ENCODE measurements around the gene ANKRD13B. TPM values are rescaled to one million over a fixed set of nuclear protein-coding genes. Genes with fewer than 3 reads are reported as not detected.

The ANKRD13B gene
- total RNA-seq, 1 experiment from 2014 or later: 31.4 TPM

DNA sequence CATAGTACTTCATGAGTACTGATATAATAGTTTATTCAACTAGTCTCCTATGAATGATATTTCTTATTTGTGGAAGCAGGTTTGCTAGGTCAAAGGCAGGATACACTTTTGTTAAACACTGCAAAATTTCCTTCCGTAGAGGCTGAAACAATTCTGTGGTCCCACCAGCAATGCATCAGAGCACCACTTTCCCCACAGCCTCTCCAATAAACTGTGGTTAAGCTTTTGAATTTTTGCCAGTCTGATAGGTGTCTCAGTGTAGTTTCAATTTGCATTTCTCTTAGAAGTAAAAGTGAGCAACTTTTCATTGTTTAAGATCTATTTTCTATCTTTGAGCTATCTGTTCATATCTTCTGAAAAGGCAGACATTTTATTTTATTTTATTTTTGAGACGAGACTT is 66.2 kb downstream of the ANKRD13B start:
- Histone ChIP-seq H3K27me3 (ENCODE audit: control insufficient read depth, insufficient read depth, low read length) (no peaks in the 10 kb centered on the region), H3K9me3 (ENCODE audit: control insufficient read depth, insufficient read depth, low read depth, low read length) (no peaks in the 10 kb centered on the region), H3K27ac (ENCODE audit: low read length) (no peak overlapping the region), H3K36me3 (ENCODE audit: control insufficient read depth, insufficient read depth, low read length) (no peaks in the 10 kb centered on the region), H3K4me3 (ENCODE audit: low read depth in 2 of 2, low read length in 2 of 2) (no peak overlapping the region), H3K4me1 (ENCODE audit: control insufficient read depth, insufficient read depth, low read length) (no peaks in the 10 kb centered on the region)
- no TSS peak for BruUV-seq (replicated peaks)
- TF ChIP-seq POLR2AphosphoS5 (IDR thresholded peaks at IDR 0.05; ENCODE audit: low read depth, low read length) (no peak), TCF7L2 (IDR thresholded peaks at IDR 0.05; ENCODE audit: low read depth, low read length) (no peak), SIN3A (IDR thresholded peaks at IDR 0.05; ENCODE audit: borderline replicate concordance, insufficient read depth, low read depth, low read length) (no peak)
- TF ChIP-seq, protein P1, sequence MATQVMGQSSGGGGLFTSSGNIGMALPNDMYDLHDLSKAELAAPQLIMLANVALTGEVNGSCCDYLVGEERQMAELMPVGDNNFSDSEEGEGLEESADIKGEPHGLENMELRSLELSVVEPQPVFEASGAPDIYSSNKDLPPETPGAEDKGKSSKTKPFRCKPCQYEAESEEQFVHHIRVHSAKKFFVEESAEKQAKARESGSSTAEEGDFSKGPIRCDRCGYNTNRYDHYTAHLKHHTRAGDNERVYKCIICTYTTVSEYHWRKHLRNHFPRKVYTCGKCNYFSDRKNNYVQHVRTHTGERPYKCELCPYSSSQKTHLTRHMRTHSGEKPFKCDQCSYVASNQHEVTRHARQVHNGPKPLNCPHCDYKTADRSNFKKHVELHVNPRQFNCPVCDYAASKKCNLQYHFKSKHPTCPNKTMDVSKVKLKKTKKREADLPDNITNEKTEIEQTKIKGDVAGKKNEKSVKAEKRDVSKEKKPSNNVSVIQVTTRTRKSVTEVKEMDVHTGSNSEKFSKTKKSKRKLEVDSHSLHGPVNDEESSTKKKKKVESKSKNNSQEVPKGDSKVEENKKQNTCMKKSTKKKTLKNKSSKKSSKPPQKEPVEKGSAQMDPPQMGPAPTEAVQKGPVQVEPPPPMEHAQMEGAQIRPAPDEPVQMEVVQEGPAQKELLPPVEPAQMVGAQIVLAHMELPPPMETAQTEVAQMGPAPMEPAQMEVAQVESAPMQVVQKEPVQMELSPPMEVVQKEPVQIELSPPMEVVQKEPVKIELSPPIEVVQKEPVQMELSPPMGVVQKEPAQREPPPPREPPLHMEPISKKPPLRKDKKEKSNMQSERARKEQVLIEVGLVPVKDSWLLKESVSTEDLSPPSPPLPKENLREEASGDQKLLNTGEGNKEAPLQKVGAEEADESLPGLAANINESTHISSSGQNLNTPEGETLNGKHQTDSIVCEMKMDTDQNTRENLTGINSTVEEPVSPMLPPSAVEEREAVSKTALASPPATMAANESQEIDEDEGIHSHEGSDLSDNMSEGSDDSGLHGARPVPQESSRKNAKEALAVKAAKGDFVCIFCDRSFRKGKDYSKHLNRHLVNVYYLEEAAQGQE (IDR thresholded peaks at IDR 0.05; ENCODE audit: insufficient read depth in 1 of 2, low read depth in 2 of 2, low read length in 1 of 2): no peak
- TF ChIP-seq, protein P2, sequence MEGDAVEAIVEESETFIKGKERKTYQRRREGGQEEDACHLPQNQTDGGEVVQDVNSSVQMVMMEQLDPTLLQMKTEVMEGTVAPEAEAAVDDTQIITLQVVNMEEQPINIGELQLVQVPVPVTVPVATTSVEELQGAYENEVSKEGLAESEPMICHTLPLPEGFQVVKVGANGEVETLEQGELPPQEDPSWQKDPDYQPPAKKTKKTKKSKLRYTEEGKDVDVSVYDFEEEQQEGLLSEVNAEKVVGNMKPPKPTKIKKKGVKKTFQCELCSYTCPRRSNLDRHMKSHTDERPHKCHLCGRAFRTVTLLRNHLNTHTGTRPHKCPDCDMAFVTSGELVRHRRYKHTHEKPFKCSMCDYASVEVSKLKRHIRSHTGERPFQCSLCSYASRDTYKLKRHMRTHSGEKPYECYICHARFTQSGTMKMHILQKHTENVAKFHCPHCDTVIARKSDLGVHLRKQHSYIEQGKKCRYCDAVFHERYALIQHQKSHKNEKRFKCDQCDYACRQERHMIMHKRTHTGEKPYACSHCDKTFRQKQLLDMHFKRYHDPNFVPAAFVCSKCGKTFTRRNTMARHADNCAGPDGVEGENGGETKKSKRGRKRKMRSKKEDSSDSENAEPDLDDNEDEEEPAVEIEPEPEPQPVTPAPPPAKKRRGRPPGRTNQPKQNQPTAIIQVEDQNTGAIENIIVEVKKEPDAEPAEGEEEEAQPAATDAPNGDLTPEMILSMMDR (IDR thresholded peaks at IDR 0.05): no peak
- CTCF ChIA-PET: interaction anchor here (0.8 kb wide), 1 partner anchor 20 kb away, joined by 3 read pairs; no protein-coding TSS in a partner anchor
- intact Hi-C loops (cut with micrococcal nuclease; ENCODE audit: unreplicated experiment) (no loop called here), in situ Hi-C loops (cut with HindIII; ENCODE audit: low pct_unique_long_range_greater_than_20kb, low sequenced_read_pairs) (no loop called here)
- ATAC-seq: no peak
- POLR2A ChIA-PET: no interaction called here
- no peak for DNase-seq (ENCODE audit: low read depth, low spot score)

DNA sequence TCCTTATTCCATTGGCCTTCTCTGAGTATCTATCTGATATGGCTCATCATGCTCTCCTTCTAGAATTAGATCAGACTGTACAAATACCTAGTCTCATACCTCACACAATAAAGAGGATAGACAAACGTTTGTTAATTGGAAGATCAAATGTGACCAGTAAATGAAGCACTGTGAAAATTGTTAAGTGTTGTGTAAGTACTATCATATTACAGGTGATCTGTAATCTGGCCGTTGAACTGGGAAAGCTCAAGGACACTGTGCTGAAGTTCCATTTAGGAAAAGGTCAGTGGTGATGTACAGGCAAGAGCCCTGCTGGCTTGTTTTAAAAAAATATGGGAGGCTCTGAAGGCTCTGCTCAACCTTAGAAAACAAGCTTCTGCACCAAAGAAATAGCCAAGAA is 68.3 kb downstream of the ANKRD13B start:
- ChIA-PET CTCF (no interaction called here), POLR2A (no interaction called here)
- Histone ChIP-seq H3K4me1 (ENCODE audit: control insufficient read depth, insufficient read depth, low read length) (peaks cover 4% of the 10 kb centered on the region; the same call in 1 of the 2 replicates), H3K9me3 (ENCODE audit: control insufficient read depth, insufficient read depth, low read depth, low read length) (no peaks in the 10 kb centered on the region), H3K4me3 (ENCODE audit: low read depth in 2 of 2, low read length in 2 of 2) (no peak overlapping the region), H3K27ac (ENCODE audit: low read length) (no peak overlapping the region), H3K27me3 (ENCODE audit: control insufficient read depth, insufficient read depth, low read length) (no peaks in the 10 kb centered on the region), H3K36me3 (ENCODE audit: control insufficient read depth, insufficient read depth, low read length) (no peaks in the 10 kb centered on the region)
- intact Hi-C loops (cut with micrococcal nuclease; ENCODE audit: unreplicated experiment) (loop anchor here (10.0 kb wide), 1 partner anchor 54 kb away; no protein-coding TSS in a partner anchor), in situ Hi-C loops (cut with HindIII; ENCODE audit: low pct_unique_long_range_greater_than_20kb, low sequenced_read_pairs) (no loop called here)
- TF ChIP-seq, protein P1 (IDR thresholded peaks at IDR 0.05; ENCODE audit: insufficient read depth in 1 of 2, low read depth in 2 of 2, low read length in 1 of 2): no peak
- TF ChIP-seq POLR2AphosphoS5 (IDR thresholded peaks at IDR 0.05; ENCODE audit: low read depth, low read length) (no peak), TCF7L2 (IDR thresholded peaks at IDR 0.05; ENCODE audit: low read depth, low read length) (no peak), SIN3A (IDR thresholded peaks at IDR 0.05; ENCODE audit: borderline replicate concordance, insufficient read depth, low read depth, low read length) (no peak)
- TF ChIP-seq, protein P2 (IDR thresholded peaks at IDR 0.05): no peak
- no peak for ATAC-seq
- DNase-seq (ENCODE audit: low read depth, low spot score): no peak
- BruUV-seq (replicated peaks): no TSS peak
